Liver (tissue), 9 donors: ENCODE results near the gene HEATR3. TPM values are rescaled to one million over a fixed set of nuclear protein-coding genes. Genes with fewer than 3 reads are reported as not detected.

Source experiments
- DNase-seq: peaks from one replicate; pipeline ENCODE4 v3.0.0-alpha.2; 2017; ENCODE audit warnings: low spot score
- H3K27ac ChIP-seq, 2 donors: one replicate each; pipeline ENCODE4 v1.7.0; 2013; ENCODE audit warnings: inconsistent platforms in 2 of 2, low read length in 2 of 2, control low read depth in 1 of 2, low read depth in 1 of 2, mild to moderate bottlenecking in 1 of 2
- H3K27me3 ChIP-seq, 4 donors: one replicate each; pipeline versions ENCODE4 v1.6.1 to v1.7.0; 2013; ENCODE audit warnings: low read length in 3 of 4, inconsistent platforms in 1 of 4, mild to moderate bottlenecking in 1 of 4, moderate library complexity in 1 of 4; ENCODE audit not compliant: control insufficient read depth in 4 of 4, insufficient read depth in 4 of 4
- H3K36me3 ChIP-seq, 4 donors: one replicate each; pipeline versions ENCODE4 v1.6.1 to v1.7.0; 2013; ENCODE audit warnings: low read length in 3 of 4, mild to moderate bottlenecking in 3 of 4, low read depth in 1 of 4, moderate library complexity in 1 of 4; ENCODE audit not compliant: control insufficient read depth in 4 of 4, insufficient read depth in 3 of 4
- H3K4me1 ChIP-seq, 4 donors: one replicate each; pipeline versions ENCODE4 v1.6.1 to v1.7.0; 2013; ENCODE audit warnings: low read length in 3 of 4, mild to moderate bottlenecking in 3 of 4, moderate library complexity in 1 of 4; ENCODE audit not compliant: control insufficient read depth in 4 of 4, insufficient read depth in 4 of 4
- H3K4me3 ChIP-seq, 3 donors: one replicate each; pipeline versions ENCODE4 v1.6.1 to v1.7.0; 2013; ENCODE audit warnings: low read length in 3 of 3, control low read depth in 1 of 3, low read depth in 1 of 3, mild to moderate bottlenecking in 1 of 3
- H3K9ac ChIP-seq, 2 donors: one replicate each; pipeline ENCODE4 v1.7.0; 2013; ENCODE audit warnings: low read length in 2 of 2, mild to moderate bottlenecking in 2 of 2, moderate library complexity in 2 of 2, control low read depth in 1 of 2, low read depth in 1 of 2
- H3K9me3 ChIP-seq, 4 donors: one replicate each; pipeline versions ENCODE4 v1.6.1 to v1.7.0; 2013; ENCODE audit warnings: low read length in 3 of 4; ENCODE audit not compliant: control insufficient read depth in 4 of 4
- EGR1 ChIP-seq, 2 donors: IDR thresholded peaks; 2 replicates each; pipeline ENCODE4 v1.6.1; 2016 to 2018; ENCODE audit warnings: antibody characterized with exemption in 2 of 2, low read depth in 2 of 2
- FOXA2 ChIP-seq: IDR thresholded peaks from 2 replicates; pipeline ENCODE4 v1.6.1; 2016; ENCODE audit warnings: antibody characterized with exemption
- GABPA ChIP-seq, 2 donors: IDR thresholded peaks in 1 of 2; conservative IDR thresholded peaks in 1 of 2; 2 replicates each; pipeline ENCODE4 v1.6.1; 2016; ENCODE audit warnings: antibody characterized with exemption in 2 of 2, mild to moderate bottlenecking in 1 of 2, moderate library complexity in 1 of 2
- HNF4A ChIP-seq, 2 donors: conservative IDR thresholded peaks; 2 replicates each; pipeline ENCODE4 v1.6.1; 2016; ENCODE audit warnings: antibody characterized with exemption in 2 of 2, mild to moderate bottlenecking in 2 of 2
- HNF4G ChIP-seq: IDR thresholded peaks from 2 replicates; pipeline ENCODE4 v1.6.1; 2016; ENCODE audit warnings: antibody characterized with exemption
- JUND ChIP-seq, 2 donors: IDR thresholded peaks; 2 replicates each; pipeline ENCODE4 v1.6.1; 2016; ENCODE audit warnings: antibody characterized with exemption in 2 of 2
- NR2F2 ChIP-seq: IDR thresholded peaks from 2 replicates; pipeline ENCODE4 v1.6.1; 2016; ENCODE audit warnings: antibody characterized with exemption
- RAD21 ChIP-seq, 2 donors: IDR thresholded peaks; 2 replicates each; pipeline ENCODE4 v1.6.1; 2016; ENCODE audit warnings: antibody characterized with exemption in 2 of 2, mild to moderate bottlenecking in 2 of 2
- RXRA ChIP-seq, 2 donors: IDR thresholded peaks; 2 replicates each; pipeline ENCODE4 v1.6.1; 2017 to 2018; ENCODE audit warnings: antibody characterized with exemption in 2 of 2, mild to moderate bottlenecking in 1 of 2
- SP1 ChIP-seq: IDR thresholded peaks from 2 replicates; pipeline ENCODE4 v1.6.1; 2018; ENCODE audit warnings: antibody characterized with exemption, mild to moderate bottlenecking
- TAF1 ChIP-seq: conservative IDR thresholded peaks from 2 replicates; pipeline ENCODE4 v1.6.1; 2016; ENCODE audit warnings: antibody characterized with exemption, mild to moderate bottlenecking
- YY1 ChIP-seq: IDR thresholded peaks from 2 replicates; pipeline ENCODE4 v1.6.1; 2016; ENCODE audit warnings: antibody characterized with exemption, mild to moderate bottlenecking
- WGBS: extraction: QIAGEN DNeasy Blood & Tissue Kit; methylation state at CpG from one replicate; pipeline ENCODE4 v1.1.7; 2013; 5-methylcytosine and 5-hydroxymethylcytosine counted together
- polyA plus RNA-seq, 2 donors: library from polyadenylated mRNA; stranded (reverse) in 1 of 2; unstranded in 1 of 2; fragments of 200-250 nt in 1 of 2; fragments of >200 nt in 1 of 2; fragmentation: Nextera tagmentation in 1 of 2; extraction: Ambion mirVana in 1 of 2; gene quantifications; one replicate each; pipeline versions ENCODE4 v1.2.1 to v1.2.3, GENCODE V29; 2013 to 2015
- total RNA-seq, 2 donors: library from RNA; depleted of rRNA; stranded (reverse); fragments of >200 nt; gene quantifications; one replicate each; pipeline ENCODE4 v1.2.3, GENCODE V29; 2014
- TF ChIP-seq, protein P1 (sequence below): IDR thresholded peaks from 2 replicates; pipeline ENCODE4 v1.6.1; 2016; ENCODE audit warnings: antibody characterized with exemption, mild to moderate bottlenecking
- TF ChIP-seq, protein P2 (sequence below): IDR thresholded peaks from 2 replicates; pipeline ENCODE4 v1.6.1; 2016; ENCODE audit warnings: antibody characterized with exemption
- TF ChIP-seq, protein P3 (sequence below): fragments of 150-350 bp; IDR thresholded peaks from 2 replicates; pipeline ENCODE4 v1.5.1; 2017; ENCODE audit warnings: improper control_type of control experiment, low read depth, low read length; ENCODE audit not compliant: missing input control
- TF ChIP-seq, protein P4 (sequence below): IDR thresholded peaks from 2 replicates; pipeline ENCODE4 v1.6.1; 2016; ENCODE audit warnings: antibody characterized with exemption
- TF ChIP-seq, protein P5 (sequence below): IDR thresholded peaks from 2 replicates; pipeline ENCODE4 v1.6.1; 2016; ENCODE audit warnings: antibody characterized with exemption
- donor health status: healthy.
- donor health status: healthy.
- donor health status: healthy.
- donor health status: healthy.
- donor health status: healthy.

Gene HEATR3
- total and polyA plus RNA-seq, 4 donors = 3.8 to 24.3 (median 9.7) TPM

DNA sequence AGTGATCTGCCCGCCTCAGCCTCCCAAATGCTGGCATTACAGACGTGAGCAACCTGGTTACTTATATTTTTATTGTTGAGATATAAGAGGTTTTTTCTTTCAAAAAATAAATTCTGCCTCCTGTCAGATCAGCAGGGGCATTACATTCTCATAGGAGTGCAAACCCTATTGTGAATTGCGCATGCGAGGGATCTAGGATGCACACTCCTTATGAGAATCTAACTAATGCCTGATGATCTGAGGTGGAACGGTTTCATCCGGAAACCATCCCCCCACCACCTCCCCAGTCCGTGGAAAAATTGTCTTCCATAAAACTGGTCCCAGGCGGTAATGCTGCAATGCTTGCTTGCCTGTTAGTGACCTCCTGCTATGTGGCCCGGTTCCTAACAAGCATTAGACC lies 48.2 kb upstream of the HEATR3 start:
- Histone ChIP-seq H3K36me3 (no peaks in the 10 kb centered on the region), H3K4me1 (no peaks in the 10 kb centered on the region), H3K27me3 (no peaks in the 10 kb centered on the region), H3K4me3 (no peak overlapping the region), H3K27ac (no peak overlapping the region), H3K9me3 (no peaks in the 10 kb centered on the region), H3K9ac (no peak overlapping the region)
- WGBS = 89% methylated on average over 9 of the region's 9 CpGs
- TF ChIP-seq, protein P1, sequence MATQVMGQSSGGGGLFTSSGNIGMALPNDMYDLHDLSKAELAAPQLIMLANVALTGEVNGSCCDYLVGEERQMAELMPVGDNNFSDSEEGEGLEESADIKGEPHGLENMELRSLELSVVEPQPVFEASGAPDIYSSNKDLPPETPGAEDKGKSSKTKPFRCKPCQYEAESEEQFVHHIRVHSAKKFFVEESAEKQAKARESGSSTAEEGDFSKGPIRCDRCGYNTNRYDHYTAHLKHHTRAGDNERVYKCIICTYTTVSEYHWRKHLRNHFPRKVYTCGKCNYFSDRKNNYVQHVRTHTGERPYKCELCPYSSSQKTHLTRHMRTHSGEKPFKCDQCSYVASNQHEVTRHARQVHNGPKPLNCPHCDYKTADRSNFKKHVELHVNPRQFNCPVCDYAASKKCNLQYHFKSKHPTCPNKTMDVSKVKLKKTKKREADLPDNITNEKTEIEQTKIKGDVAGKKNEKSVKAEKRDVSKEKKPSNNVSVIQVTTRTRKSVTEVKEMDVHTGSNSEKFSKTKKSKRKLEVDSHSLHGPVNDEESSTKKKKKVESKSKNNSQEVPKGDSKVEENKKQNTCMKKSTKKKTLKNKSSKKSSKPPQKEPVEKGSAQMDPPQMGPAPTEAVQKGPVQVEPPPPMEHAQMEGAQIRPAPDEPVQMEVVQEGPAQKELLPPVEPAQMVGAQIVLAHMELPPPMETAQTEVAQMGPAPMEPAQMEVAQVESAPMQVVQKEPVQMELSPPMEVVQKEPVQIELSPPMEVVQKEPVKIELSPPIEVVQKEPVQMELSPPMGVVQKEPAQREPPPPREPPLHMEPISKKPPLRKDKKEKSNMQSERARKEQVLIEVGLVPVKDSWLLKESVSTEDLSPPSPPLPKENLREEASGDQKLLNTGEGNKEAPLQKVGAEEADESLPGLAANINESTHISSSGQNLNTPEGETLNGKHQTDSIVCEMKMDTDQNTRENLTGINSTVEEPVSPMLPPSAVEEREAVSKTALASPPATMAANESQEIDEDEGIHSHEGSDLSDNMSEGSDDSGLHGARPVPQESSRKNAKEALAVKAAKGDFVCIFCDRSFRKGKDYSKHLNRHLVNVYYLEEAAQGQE = no peak
- no peak for TF ChIP-seq RAD21 (IDR thresholded peaks at IDR 0.05)
- TF ChIP-seq, protein P2, sequence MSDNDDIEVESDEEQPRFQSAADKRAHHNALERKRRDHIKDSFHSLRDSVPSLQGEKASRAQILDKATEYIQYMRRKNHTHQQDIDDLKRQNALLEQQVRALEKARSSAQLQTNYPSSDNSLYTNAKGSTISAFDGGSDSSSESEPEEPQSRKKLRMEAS = no peak
- no peak for TF ChIP-seq EGR1 (IDR thresholded peaks at IDR 0.05; ENCODE audit: low read depth in 2 of 2)
- no peak for TF ChIP-seq RXRA (IDR thresholded peaks at IDR 0.05)
- TF ChIP-seq YY1 = no peak
- TF ChIP-seq JUND (IDR thresholded peaks at IDR 0.05) = no peak
- no peak for DNase-seq

DNA sequence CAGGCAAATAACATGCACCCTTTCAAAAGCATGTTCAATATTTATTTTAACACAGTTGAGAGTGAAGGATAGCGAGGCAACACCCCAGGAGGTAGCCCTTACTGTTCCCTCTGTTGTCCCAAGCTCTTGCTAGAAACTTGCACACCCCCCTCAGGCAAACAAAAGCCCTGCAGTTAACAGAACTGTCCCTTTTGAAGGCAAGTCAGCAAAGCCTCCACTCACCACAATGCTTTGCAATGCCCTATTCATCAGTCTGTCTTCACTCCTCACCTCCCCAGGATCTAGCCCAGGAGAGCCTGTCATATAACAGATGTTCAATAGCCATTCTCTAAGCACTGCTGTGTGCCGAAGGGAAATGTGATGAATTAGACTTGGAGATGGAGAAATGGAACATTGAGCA lies 44.2 kb upstream of the HEATR3 start:
- Histone ChIP-seq H3K27me3 (no peaks in the 10 kb centered on the region), H3K36me3 (no peaks in the 10 kb centered on the region), H3K27ac (no peak overlapping the region), H3K9ac (no peak overlapping the region), H3K4me1 (peaks cover 0 to 10% (median 7%) of the 10 kb centered on the region in 4 donors), H3K9me3 (no peaks in the 10 kb centered on the region), H3K4me3 (no peak overlapping the region)
- TF ChIP-seq HNF4A (conservative IDR thresholded peaks at IDR 0.05) = no peak
- no peak for TF ChIP-seq HNF4G
- DNase-seq = no peak
- WGBS = 49% methylated on average over 2 of the region's 2 CpGs

DNA sequence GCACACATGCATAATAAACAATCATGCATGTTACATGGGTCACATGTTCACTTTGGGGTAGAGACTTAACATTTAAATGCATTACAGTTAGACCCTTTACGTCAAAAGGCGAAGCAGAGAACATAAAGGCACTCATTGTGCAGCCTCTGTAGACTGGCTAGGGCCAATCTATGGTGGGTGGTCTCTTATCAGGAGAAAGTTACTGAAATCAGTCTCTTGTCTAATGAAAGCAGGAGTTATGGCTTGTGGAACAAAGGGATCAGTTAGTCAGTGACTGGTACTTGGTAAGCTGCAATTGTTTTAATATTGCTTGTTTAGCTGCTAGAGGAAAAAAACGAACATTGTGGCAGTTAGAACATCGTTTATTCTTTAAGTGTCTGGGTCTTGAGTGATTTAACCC lies 42.1 kb upstream of the HEATR3 start:
- WGBS = 50% methylated on average over 4 of the region's 4 CpGs
- Histone ChIP-seq H3K27me3 (no peaks in the 10 kb centered on the region), H3K9ac (no peak overlapping the region), H3K4me1 (peaks cover 0 to 14% (median 7%) of the 10 kb centered on the region in 4 donors), H3K36me3 (no peaks in the 10 kb centered on the region), H3K27ac (no peak overlapping the region), H3K9me3 (no peaks in the 10 kb centered on the region), H3K4me3 (no peak overlapping the region)
- no peak for TF ChIP-seq FOXA2
- TF ChIP-seq, protein P3, sequence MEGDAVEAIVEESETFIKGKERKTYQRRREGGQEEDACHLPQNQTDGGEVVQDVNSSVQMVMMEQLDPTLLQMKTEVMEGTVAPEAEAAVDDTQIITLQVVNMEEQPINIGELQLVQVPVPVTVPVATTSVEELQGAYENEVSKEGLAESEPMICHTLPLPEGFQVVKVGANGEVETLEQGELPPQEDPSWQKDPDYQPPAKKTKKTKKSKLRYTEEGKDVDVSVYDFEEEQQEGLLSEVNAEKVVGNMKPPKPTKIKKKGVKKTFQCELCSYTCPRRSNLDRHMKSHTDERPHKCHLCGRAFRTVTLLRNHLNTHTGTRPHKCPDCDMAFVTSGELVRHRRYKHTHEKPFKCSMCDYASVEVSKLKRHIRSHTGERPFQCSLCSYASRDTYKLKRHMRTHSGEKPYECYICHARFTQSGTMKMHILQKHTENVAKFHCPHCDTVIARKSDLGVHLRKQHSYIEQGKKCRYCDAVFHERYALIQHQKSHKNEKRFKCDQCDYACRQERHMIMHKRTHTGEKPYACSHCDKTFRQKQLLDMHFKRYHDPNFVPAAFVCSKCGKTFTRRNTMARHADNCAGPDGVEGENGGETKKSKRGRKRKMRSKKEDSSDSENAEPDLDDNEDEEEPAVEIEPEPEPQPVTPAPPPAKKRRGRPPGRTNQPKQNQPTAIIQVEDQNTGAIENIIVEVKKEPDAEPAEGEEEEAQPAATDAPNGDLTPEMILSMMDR = no peak
- TF ChIP-seq, protein P1 = no peak
- TF ChIP-seq, protein P4, sequence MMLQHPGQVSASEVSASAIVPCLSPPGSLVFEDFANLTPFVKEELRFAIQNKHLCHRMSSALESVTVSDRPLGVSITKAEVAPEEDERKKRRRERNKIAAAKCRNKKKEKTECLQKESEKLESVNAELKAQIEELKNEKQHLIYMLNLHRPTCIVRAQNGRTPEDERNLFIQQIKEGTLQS = no peak
- TF ChIP-seq HNF4A (conservative IDR thresholded peaks at IDR 0.05) = no peak
- TF ChIP-seq, protein P2 = no peak
- TF ChIP-seq HNF4G = no peak
- TF ChIP-seq TAF1 = no peak
- no peak for TF ChIP-seq SP1
- no peak for TF ChIP-seq GABPA (IDR thresholded peaks at IDR 0.05 in 1 of 2, conservative IDR thresholded peaks at IDR 0.05 in 1 of 2)
- TF ChIP-seq YY1 = no peak
- TF ChIP-seq NR2F2 = no peak
- TF ChIP-seq, protein P5, sequence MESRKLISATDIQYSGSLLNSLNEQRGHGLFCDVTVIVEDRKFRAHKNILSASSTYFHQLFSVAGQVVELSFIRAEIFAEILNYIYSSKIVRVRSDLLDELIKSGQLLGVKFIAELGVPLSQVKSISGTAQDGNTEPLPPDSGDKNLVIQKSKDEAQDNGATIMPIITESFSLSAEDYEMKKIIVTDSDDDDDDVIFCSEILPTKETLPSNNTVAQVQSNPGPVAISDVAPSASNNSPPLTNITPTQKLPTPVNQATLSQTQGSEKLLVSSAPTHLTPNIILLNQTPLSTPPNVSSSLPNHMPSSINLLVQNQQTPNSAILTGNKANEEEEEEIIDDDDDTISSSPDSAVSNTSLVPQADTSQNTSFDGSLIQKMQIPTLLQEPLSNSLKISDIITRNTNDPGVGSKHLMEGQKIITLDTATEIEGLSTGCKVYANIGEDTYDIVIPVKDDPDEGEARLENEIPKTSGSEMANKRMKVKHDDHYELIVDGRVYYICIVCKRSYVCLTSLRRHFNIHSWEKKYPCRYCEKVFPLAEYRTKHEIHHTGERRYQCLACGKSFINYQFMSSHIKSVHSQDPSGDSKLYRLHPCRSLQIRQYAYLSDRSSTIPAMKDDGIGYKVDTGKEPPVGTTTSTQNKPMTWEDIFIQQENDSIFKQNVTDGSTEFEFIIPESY = no peak
- DNase-seq = no peak
